K562 (cell line): ENCODE measurements around the gene RNPEPL1. TPM values are rescaled to one million over a fixed set of nuclear protein-coding genes. Genes with fewer than 3 reads are reported as not detected.

Experiments
- CTBP1 ChIP-seq: fragments of 450-650 bp; IDR thresholded peaks from 2 replicates; pipeline ENCODE4 v1.6.1; 2016; ENCODE audit warnings: borderline replicate concordance
- CTCF ChIP-seq, 3 experiments: IDR thresholded peaks in 2 of 3; conservative IDR thresholded peaks in 1 of 3; 2 replicates each; pipeline ENCODE4 v1.5.1; 2011 to 2012; ENCODE audit warnings: low read length in 3 of 3, mild to moderate bottlenecking in 3 of 3, control low read depth in 2 of 3, improper control_type of control experiment in 1 of 3, inconsistent platforms in 1 of 3, low read depth in 1 of 3, mixed read lengths in 1 of 3, moderate library complexity in 1 of 3; ENCODE audit not compliant: insufficient read depth in 2 of 3
- CXXC5 ChIP-seq: fragments of 250-450 bp; sonication (Bioruptor Pico); IDR thresholded peaks from 2 replicates; pipeline ENCODE4 v1.8.0; 2022; ENCODE audit warnings: inconsistent platforms, mild to moderate bottlenecking, moderate library complexity
- DDX20 ChIP-seq: fragments of 450-650 bp; IDR thresholded peaks from 2 replicates; pipeline ENCODE4 v1.6.1; 2016; ENCODE audit warnings: missing genetic modification characterization, low read depth, mild to moderate bottlenecking, missing compliant biosample characterization, moderate library complexity
- E2F3 ChIP-seq: fragments of 250-450 bp; sonication (Bioruptor Pico); IDR thresholded peaks from 2 replicates; pipeline ENCODE4 v1.4.0; 2020; ENCODE audit warnings: mild to moderate bottlenecking
- E2F6 ChIP-seq, 2 experiments: IDR thresholded peaks; 2 replicates each; pipeline ENCODE4 v1.6.1; 2011; ENCODE audit warnings: borderline replicate concordance in 1 of 2, control low read depth in 1 of 2, low read depth in 1 of 2, low read length in 1 of 2, mild to moderate bottlenecking in 1 of 2, mixed read lengths in 1 of 2, moderate library complexity in 1 of 2; ENCODE audit not compliant: insufficient read depth in 1 of 2, insufficient read length in 1 of 2, poor library complexity in 1 of 2, severe bottlenecking in 1 of 2; ENCODE audit errors: extremely low read depth in 1 of 2
- HDAC8 ChIP-seq: fragments of 450-650 bp; IDR thresholded peaks from 2 replicates; pipeline ENCODE4 v1.6.1; 2016; ENCODE audit warnings: mild to moderate bottlenecking, missing genetic modification characterization, moderate library complexity, missing compliant biosample characterization
- HOXB6 ChIP-seq: fragments of 250-450 bp; sonication (Bioruptor Pico); IDR thresholded peaks from 2 replicates; pipeline ENCODE4 v1.5.1; 2022; ENCODE audit warnings: mild to moderate bottlenecking, borderline replicate concordance
- KLF6 ChIP-seq: fragments of 250-450 bp; sonication (Bioruptor Pico); IDR thresholded peaks from 2 replicates; pipeline ENCODE4 v1.4.0; 2020; ENCODE audit warnings: mild to moderate bottlenecking, moderate library complexity, borderline replicate concordance
- MAZ ChIP-seq, 2 experiments: fragments of 450-650 bp in 1 of 2; sonication (generic) in 1 of 2; formaldehyde crosslinking; IDR thresholded peaks in 1 of 2; conservative IDR thresholded peaks in 1 of 2; 2 replicates each; pipeline versions ENCODE4 v1.4.0 to v1.5.0; 2020; ENCODE audit warnings: mild to moderate bottlenecking in 1 of 2, missing genetic modification reagents in 1 of 2
- MYC ChIP-seq, 2 experiments: fragments of 250-450 bp in 1 of 2; sonication (Bioruptor Pico) in 1 of 2; IDR thresholded peaks; 2 replicates each; pipeline versions ENCODE4 v1.5.1 to v1.6.1; 2012 to 2021; ENCODE audit warnings: low read depth in 2 of 2, borderline replicate concordance in 1 of 2, improper control_type of control experiment in 1 of 2, low read length in 1 of 2, mild to moderate bottlenecking in 1 of 2, moderate library complexity in 1 of 2
- RBBP5 ChIP-seq: fragments of 200-600 bp; sonication (generic); IDR thresholded peaks from 2 replicates; pipeline ENCODE4 v1.6.1; 2012; ENCODE audit warnings: borderline replicate concordance, mild to moderate bottlenecking, low read length, control low read depth, inconsistent platforms; ENCODE audit not compliant: insufficient read depth, poor library complexity, severe bottlenecking
- SIN3A ChIP-seq, 2 experiments: fragments of 150-350 bp in 1 of 2; IDR thresholded peaks; 2 replicates each; pipeline ENCODE4 v1.6.1; 2011 to 2016; ENCODE audit warnings: borderline replicate concordance in 2 of 2, low read depth in 2 of 2, low read length in 2 of 2, mild to moderate bottlenecking in 2 of 2, moderate library complexity in 2 of 2; ENCODE audit not compliant: control insufficient read depth in 1 of 2
- TAL1 ChIP-seq: fragments of 450-650 bp; IDR thresholded peaks from 2 replicates; pipeline ENCODE4 v1.6.1; 2016; ENCODE audit warnings: mild to moderate bottlenecking
- XRCC3 ChIP-seq: fragments of 450-650 bp; IDR thresholded peaks from 2 replicates; pipeline ENCODE4 v1.6.1; 2017; ENCODE audit warnings: mild to moderate bottlenecking, moderate library complexity
- ZC3H8 ChIP-seq: fragments of 450-650 bp; IDR thresholded peaks from 2 replicates; pipeline ENCODE4 v1.6.1; 2017
- ZFX ChIP-seq: sonication (generic); formaldehyde crosslinking; IDR thresholded peaks from 2 replicates; pipeline ENCODE4 v1.8.0; 2022; ENCODE audit warnings: mild to moderate bottlenecking, missing genetic modification reagents, moderate library complexity
- ZNF134 ChIP-seq: fragments of 250-450 bp; sonication (Bioruptor Pico); conservative IDR thresholded peaks from 2 replicates; pipeline ENCODE4 v1.4.0; 2020
- polyA plus RNA-seq, 8 experiments: library from polyadenylated mRNA; depleted of rRNA in 4 of 8; stranded (reverse) in 5 of 8; unstranded in 3 of 8; fragments of >200 nt; fragmentation: Nextera tagmentation in 2 of 8; fragmentation: Illumina TruSeq in 1 of 8; extraction: Ambion mirVana in 2 of 8; extraction: Trizol in 1 of 8; gene quantifications; 2 replicates each; pipeline versions ENCODE4 v1.2.1 to v1.2.3, GENCODE V29; 2011 to 2014; ENCODE audit warnings: inconsistent platforms in 1 of 8, missing spikeins in 1 of 8
- total RNA-seq, 7 experiments: library from RNA; depleted of rRNA in 6 of 7; stranded (reverse); fragments of >200 nt in 6 of 7; fragmentation: Illumina TruSeq in 2 of 7; extraction: Trizol in 2 of 7; gene quantifications; 2 replicates each; pipeline versions ENCODE4 v1.2.1 to v1.2.3, GENCODE V29; 2011 to 2021; ENCODE audit warnings: low replicate concordance in 1 of 7
- TF ChIP-seq, protein P1 (sequence below): sonication (generic); formaldehyde crosslinking; IDR thresholded peaks from 2 replicates; pipeline ENCODE4 v1.8.0; 2022; ENCODE audit warnings: mild to moderate bottlenecking, missing genetic modification reagents
- TF ChIP-seq, protein P2 (sequence below): sonication (generic); formaldehyde crosslinking; IDR thresholded peaks from 2 replicates; pipeline ENCODE4 v1.8.0; 2022; ENCODE audit warnings: missing genetic modification reagents, mild to moderate bottlenecking, moderate library complexity, borderline replicate concordance

The RNPEPL1 gene
- total and polyA plus RNA-seq, 9 of the 15 experiments (the other 6 are each of a cell fraction or from before 2014, with no cell fraction given): 0.07 to 38.7 (median 5.6) TPM

DNA sequence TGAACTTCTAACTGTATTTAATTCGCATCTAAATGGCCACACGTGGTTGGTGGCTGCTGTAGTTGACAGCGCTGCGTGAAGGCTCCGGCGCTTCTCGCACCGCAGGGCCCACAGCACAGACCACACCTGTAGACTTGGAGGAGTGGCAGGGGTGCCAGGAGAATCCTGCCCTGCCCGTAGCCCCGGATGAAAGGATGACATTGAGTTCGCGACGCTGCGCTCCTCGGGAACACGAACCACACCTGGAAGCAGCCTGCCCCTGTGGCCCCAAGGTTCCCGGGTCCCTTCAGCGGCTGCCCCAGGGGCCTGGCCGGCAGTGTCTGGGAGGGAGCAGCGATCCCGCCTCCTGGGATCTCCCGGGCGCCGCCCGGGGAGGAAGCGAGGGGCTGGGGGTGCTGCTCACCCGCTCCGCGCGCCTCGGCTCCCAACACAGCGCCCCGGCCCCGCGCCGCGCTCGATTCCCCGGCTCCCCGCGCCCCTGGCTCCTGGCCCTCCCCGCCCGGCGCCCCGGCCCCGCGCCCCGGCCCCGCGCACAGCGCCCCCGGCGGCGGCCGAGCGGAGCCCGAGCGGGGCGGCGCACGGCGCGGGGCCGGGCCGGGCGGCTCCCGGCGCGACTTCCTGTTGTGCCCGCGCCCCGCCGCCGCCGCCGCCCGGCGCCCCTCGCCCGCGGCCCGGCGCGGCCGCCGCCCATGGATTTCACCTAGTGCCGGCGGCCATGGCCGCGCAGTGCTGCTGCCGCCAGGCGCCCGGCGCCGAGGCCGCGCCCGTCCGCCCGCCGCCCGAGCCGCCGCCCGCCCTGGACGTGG lies at the start of gene RNPEPL1 (continued):
- TF ChIP-seq, protein P1, sequence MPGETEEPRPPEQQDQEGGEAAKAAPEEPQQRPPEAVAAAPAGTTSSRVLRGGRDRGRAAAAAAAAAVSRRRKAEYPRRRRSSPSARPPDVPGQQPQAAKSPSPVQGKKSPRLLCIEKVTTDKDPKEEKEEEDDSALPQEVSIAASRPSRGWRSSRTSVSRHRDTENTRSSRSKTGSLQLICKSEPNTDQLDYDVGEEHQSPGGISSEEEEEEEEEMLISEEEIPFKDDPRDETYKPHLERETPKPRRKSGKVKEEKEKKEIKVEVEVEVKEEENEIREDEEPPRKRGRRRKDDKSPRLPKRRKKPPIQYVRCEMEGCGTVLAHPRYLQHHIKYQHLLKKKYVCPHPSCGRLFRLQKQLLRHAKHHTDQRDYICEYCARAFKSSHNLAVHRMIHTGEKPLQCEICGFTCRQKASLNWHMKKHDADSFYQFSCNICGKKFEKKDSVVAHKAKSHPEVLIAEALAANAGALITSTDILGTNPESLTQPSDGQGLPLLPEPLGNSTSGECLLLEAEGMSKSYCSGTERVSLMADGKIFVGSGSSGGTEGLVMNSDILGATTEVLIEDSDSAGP: no peak
- TF ChIP-seq KLF6 (CRISPR knock-in tag): no peak
- TF ChIP-seq ZFX: peak; percentile 68
- TF ChIP-seq MYC (IDR thresholded peaks at IDR 0.05; ENCODE audit: low read depth, low read length): peak; percentile 15; the same call in 1 of the 2 replicates
- 0 out of 2 replicates have a peak, but pooled peaks have one; percentile 39 for TF ChIP-seq MYC (CRISPR knock-in tag; IDR thresholded peaks at IDR 0.05; ENCODE audit: borderline replicate concordance, low read depth)
- TF ChIP-seq TAL1: no peak
- TF ChIP-seq, protein P2, sequence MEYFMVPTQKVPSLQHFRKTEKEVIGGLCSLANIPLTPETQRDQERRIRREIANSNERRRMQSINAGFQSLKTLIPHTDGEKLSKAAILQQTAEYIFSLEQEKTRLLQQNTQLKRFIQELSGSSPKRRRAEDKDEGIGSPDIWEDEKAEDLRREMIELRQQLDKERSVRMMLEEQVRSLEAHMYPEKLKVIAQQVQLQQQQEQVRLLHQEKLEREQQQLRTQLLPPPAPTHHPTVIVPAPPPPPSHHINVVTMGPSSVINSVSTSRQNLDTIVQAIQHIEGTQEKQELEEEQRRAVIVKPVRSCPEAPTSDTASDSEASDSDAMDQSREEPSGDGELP (CRISPR knock-in tag): peak; percentile 31; the same call in 1 of the 2 replicates
- TF ChIP-seq MAZ (CRISPR knock-in tag; conservative IDR thresholded peaks at IDR 0.05 in 1 of 2, IDR thresholded peaks at IDR 0.05 in 1 of 2): 0 out of 4 replicates have a peak, but pooled peaks of 1 of the 2 experiments have one; percentile 19
- peak; percentile 28; the same call in 1 of the 2 replicates for TF ChIP-seq CTBP1
- TF ChIP-seq E2F6 (IDR thresholded peaks at IDR 0.05; ENCODE audit: borderline replicate concordance in 1 of 2, extremely low read depth in 1 of 2, insufficient read depth in 1 of 2, insufficient read length in 1 of 2, low read depth in 1 of 2, low read length in 1 of 2, poor library complexity in 1 of 2, severe bottlenecking in 1 of 2): peak in 1 of 2 experiments; percentile 38
- no peak for TF ChIP-seq DDX20 (tag)
- TF ChIP-seq HDAC8: no peak
- no peak for TF ChIP-seq CTCF (IDR thresholded peaks at IDR 0.05 in 2 of 3, conservative IDR thresholded peaks at IDR 0.05 in 1 of 3; ENCODE audit: insufficient read depth in 2 of 3, low read depth in 1 of 3, low read length in 3 of 3)
- no peak for TF ChIP-seq HOXB6 (CRISPR knock-in tag)
- TF ChIP-seq ZNF134 (CRISPR knock-in tag): no peak
- peak in 1 of 2 experiments; percentile 62; a peak in 1 of 4 replicates for TF ChIP-seq SIN3A (IDR thresholded peaks at IDR 0.05; ENCODE audit: borderline replicate concordance in 2 of 2, control insufficient read depth in 1 of 2, low read depth in 2 of 2, low read length in 2 of 2)
- TF ChIP-seq ZC3H8: no peak
- no peak for TF ChIP-seq E2F3 (CRISPR knock-in tag)
- peak; percentile 16; the same call in 1 of the 2 replicates for TF ChIP-seq CXXC5
- TF ChIP-seq RBBP5: no peak
- no peak for TF ChIP-seq XRCC3
